ENCODE data around the gene CCL8. TPM values are rescaled to one million over a fixed set of nuclear protein-coding genes. Genes with fewer than 3 reads are reported as not detected.

Gene CCL8
- total and polyA plus RNA-seq, 7 donors: 0.03 to 0.42 (median 0.09) TPM; not detected in 4

DNA sequence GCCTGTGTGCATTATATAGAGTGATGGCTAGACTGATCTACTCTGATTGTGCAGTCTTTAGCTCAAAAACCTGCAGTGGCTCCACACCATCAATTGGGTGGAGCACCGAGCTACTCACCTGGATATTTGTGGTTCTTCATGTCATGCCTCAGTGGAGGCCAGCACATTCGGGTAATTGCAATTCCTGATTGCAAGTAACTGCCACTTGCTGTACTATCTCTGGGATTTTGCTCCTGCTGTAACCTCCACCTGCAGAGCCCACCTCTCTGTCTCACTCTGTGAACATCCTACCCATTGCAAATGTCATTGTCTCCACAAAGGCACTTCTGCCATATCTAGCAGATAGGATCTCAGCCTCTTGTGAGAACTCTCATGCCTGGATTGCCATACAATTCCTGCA, 45.5 kb downstream of the CCL8 start:
- intact Hi-C loops (cut with DNase I): loop anchor here in 1 of 2 donors (5.0 kb wide), 1 partner anchor 587 kb away; no protein-coding TSS in a partner anchor
- Histone ChIP-seq H3K9me3 (no peaks in the 10 kb centered on the region), H3K4me1 (no peaks in the 10 kb centered on the region), H3K27me3 (ENCODE audit: insufficient read depth in 3 of 3, low read length in 2 of 3) (peaks cover 0 to 20% (median 0%) of the 10 kb centered on the region in 3 donors), H3K36me3 (ENCODE audit: insufficient read depth in 1 of 2, low read depth in 1 of 2) (no peaks in the 10 kb centered on the region), H3K4me3 (no peak overlapping the region), H3K27ac (no peak overlapping the region)
- DNase-seq (no peak), ATAC-seq (no peak)
- TF ChIP-seq CTCF (IDR thresholded peaks at IDR 0.05): no peak
- 85 to 91% (median 88%) methylated on average over 2 of the region's 2 CpGs for WGBS, 3 donors

DNA sequence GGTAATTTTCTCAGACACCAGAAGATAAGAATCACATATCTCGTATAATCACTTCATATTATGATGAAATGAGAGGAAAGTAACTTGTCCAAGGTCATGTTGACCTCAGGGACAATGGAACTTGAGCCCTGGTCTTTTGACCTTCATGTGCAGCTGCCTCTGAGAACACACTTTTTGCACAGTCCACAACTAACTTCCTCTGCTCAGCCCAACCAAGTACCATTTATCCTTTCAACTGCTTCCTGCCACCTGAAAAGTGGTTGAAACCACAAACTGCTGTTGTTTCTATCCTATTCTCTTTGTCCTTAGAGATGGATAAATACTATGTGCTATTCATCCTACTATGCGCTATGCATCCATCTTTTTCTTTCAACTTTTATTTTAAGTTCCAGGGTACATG, 46.1 kb downstream of the CCL8 start:
- WGBS, 3 donors: 65 to 71% (median 67%) methylated on average over 2 of the region's 2 CpGs
- intact Hi-C loops (cut with DNase I): no loop called here
- H3K4me3 ChIP-seq: no peak overlapping the region
- H3K27me3 ChIP-seq (ENCODE audit: insufficient read depth in 3 of 3, low read length in 2 of 3): peaks cover 0 to 20% (median 0%) of the 10 kb centered on the region in 3 donors
- DNase-seq (no peak), ATAC-seq (no peak)
- no peak overlapping the region for H3K27ac ChIP-seq
- no peak for TF ChIP-seq CTCF (IDR thresholded peaks at IDR 0.05)
- no peaks in the 10 kb centered on the region for H3K4me1 ChIP-seq
- H3K36me3 ChIP-seq (ENCODE audit: insufficient read depth in 1 of 2, low read depth in 1 of 2): no peaks in the 10 kb centered on the region
- H3K9me3 ChIP-seq: no peaks in the 10 kb centered on the region

- Histone ChIP-seq H3K9me3 (no peaks in the 10 kb centered on the region), H3K4me1 (no peaks in the 10 kb centered on the region), H3K27ac (no peak overlapping the region), H3K27me3 (ENCODE audit: insufficient read depth in 3 of 3, low read length in 2 of 3) (peaks cover 0 to 20% (median 0%) of the 10 kb centered on the region in 3 donors), H3K36me3 (ENCODE audit: insufficient read depth in 1 of 2, low read depth in 1 of 2) (no peaks in the 10 kb centered on the region), H3K4me3 (no peak overlapping the region)
- WGBS, 3 donors: 0 to 11% (median 0%) methylated on average over 1 of the region's 1 CpG
- ATAC-seq: no peak
- DNase-seq: no peak
- no peak for TF ChIP-seq CTCF (IDR thresholded peaks at IDR 0.05)
- intact Hi-C loops (cut with DNase I): no loop called here
Observed at GRCh38 chr17:34366010-34366409, 46.8 kb downstream of the CCL8 start.

DNA sequence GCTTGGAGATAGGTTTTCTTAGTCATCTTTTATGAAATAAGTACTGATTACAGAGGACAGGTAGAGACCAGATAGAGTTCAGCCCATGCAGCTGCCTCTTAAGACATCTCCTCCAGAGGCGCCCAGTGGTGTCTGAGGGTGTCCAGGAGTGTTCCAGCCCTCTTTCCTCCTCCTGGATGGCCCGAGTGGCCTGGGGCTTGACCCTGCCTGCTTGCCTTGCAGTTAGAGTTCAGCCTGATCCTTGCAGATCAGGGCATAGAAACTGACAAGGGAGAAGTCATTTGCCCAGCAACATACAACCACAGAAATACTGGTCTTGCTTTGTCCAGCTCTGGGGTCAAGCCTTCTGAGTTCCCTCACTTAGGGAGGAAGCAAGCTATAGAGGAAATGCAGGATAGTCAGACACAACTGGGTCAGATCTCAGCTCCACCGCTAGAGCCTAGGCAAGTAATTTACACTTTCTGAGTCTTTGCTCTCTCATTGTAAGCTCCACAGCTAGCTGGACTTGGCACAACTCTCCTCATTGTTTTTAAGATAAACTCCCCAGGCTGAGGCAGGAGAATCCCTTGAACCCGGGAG, 47.4 kb downstream of the CCL8 start:
- H3K4me1 ChIP-seq: no peaks in the 10 kb centered on the region
- no peak for TF ChIP-seq CTCF (IDR thresholded peaks at IDR 0.05)
- no peak overlapping the region for H3K27ac ChIP-seq
- DNase-seq: no peak
- WGBS, 3 donors: 59 to 63% (median 60%) methylated on average over 4 of the region's 4 CpGs
- intact Hi-C loops (cut with DNase I): no loop called here
- H3K36me3 ChIP-seq (ENCODE audit: insufficient read depth in 1 of 2, low read depth in 1 of 2): no peaks in the 10 kb centered on the region
- no peak overlapping the region for H3K4me3 ChIP-seq
- ATAC-seq: no peak
- H3K27me3 ChIP-seq (ENCODE audit: insufficient read depth in 3 of 3, low read length in 2 of 3): peaks cover 0 to 20% (median 0%) of the 10 kb centered on the region in 3 donors
- no peaks in the 10 kb centered on the region for H3K9me3 ChIP-seq
